B cell (primary cell): ENCODE results near the gene BTRC. TPM values are rescaled to one million over a fixed set of nuclear protein-coding genes. Genes with fewer than 3 reads are reported as not detected.
A peak's percentile ranks its signal among the peaks of the same experiment; 100 is the strongest.

Experiments used
- ATAC-seq: fragments of 200-7000 bp; cut with Tn5 transposase; one replicate; pipeline ENCODE4 v1.10.0; 2021; ENCODE audit warnings: low read depth, mild to moderate bottlenecking, moderate number of reproducible peaks, moderate library complexity
- CTCF ChIA-PET: fragments of 350-600 bp; sonication (Branson Sonifier 250); formaldehyde crosslinking; loops from one replicate; lab custom pipeline; 2021; ENCODE audit warnings: antibody characterized with exemption, inconsistent platforms; lab: Charles Lee
- POLR2A ChIA-PET: fragments of 350-600 bp; sonication (Branson Sonifier 250); formaldehyde crosslinking; loops from one replicate; lab custom pipeline; 2021; ENCODE audit warnings: antibody characterized with exemption; lab: Charles Lee
- DNase-seq: peaks from one replicate; pipeline ENCODE4 v3.0.0; 2013
- H2AFZ ChIP-seq: 2 replicates; pipeline ENCODE4 v1.6.1; 2012; ENCODE audit warnings: mild to moderate bottlenecking, low read depth, low read length; ENCODE audit not compliant: insufficient read depth, poor library complexity, severe bottlenecking
- H3K27ac ChIP-seq, 2 donors: 1 replicate in 1 of 2; 2 replicates in 1 of 2; pipeline ENCODE4 v1.5.1; 2012 to 2013; ENCODE audit warnings: low read length in 2 of 2, mild to moderate bottlenecking in 2 of 2, moderate library complexity in 1 of 2
- H3K27me3 ChIP-seq, 4 experiments: fragments of 200-600 bp in 1 of 4; sonication (generic) in 1 of 4; replicated peaks in 1 of 4; 1 replicate in 2 of 4; 2 replicates in 2 of 4; pipeline versions ENCODE4 v1.6.1 to v1.7.0; 2013 to 2016; ENCODE audit warnings: low read length in 3 of 4, mild to moderate bottlenecking in 2 of 4, mixed read lengths in 1 of 4, moderate library complexity in 1 of 4; ENCODE audit not compliant: insufficient read depth in 4 of 4, control insufficient read depth in 3 of 4; ENCODE audit errors: control extremely low read depth in 1 of 4
- H3K36me3 ChIP-seq, 2 experiments: replicated peaks in 1 of 2; 1 replicate in 1 of 2; 2 replicates in 1 of 2; pipeline versions ENCODE4 v1.6.1 to v1.7.1; 2013; ENCODE audit warnings: low read length in 1 of 2; ENCODE audit not compliant: insufficient read depth in 2 of 2, control insufficient read depth in 1 of 2; ENCODE audit errors: control extremely low read depth in 1 of 2, extremely low read depth in 1 of 2
- H3K4me1 ChIP-seq, 2 donors: fragments of 200-600 bp in 1 of 2; sonication (generic) in 1 of 2; 1 replicate in 1 of 2; 2 replicates in 1 of 2; pipeline versions ENCODE4 v1.5.1 to v1.6.1; 2013 to 2017; ENCODE audit warnings: low read length in 2 of 2; ENCODE audit not compliant: control insufficient read depth in 2 of 2, insufficient read depth in 2 of 2
- H3K4me2 ChIP-seq: replicated peaks from 2 replicates; pipeline ENCODE3; 2012; ENCODE audit warnings: mild to moderate bottlenecking, low read depth, low read length; ENCODE audit not compliant: poor library complexity, severe bottlenecking
- H3K4me3 ChIP-seq, 5 experiments: fragments of 200-600 bp in 1 of 5; sonication (generic) in 1 of 5; 1 replicate in 3 of 5; 2 replicates in 2 of 5; pipeline versions ENCODE4 v1.5.1 to v1.7.0; 2011 to 2016; ENCODE audit warnings: low read length in 4 of 5, mild to moderate bottlenecking in 4 of 5, low read depth in 2 of 5, control low read depth in 1 of 5, moderate library complexity in 1 of 5; ENCODE audit not compliant: insufficient read depth in 1 of 5; ENCODE audit errors: control extremely low read depth in 1 of 5, extremely low read depth in 1 of 5
- H3K79me2 ChIP-seq: fragments of 200-600 bp; sonication (generic); one replicate; pipeline ENCODE4 v1.6.0; 2016; ENCODE audit warnings: low read length; ENCODE audit not compliant: control insufficient read depth, insufficient read depth
- H3K9ac ChIP-seq: fragments of 200-600 bp; sonication (generic); 2 replicates; pipeline ENCODE4 v1.6.1; 2017; ENCODE audit warnings: mild to moderate bottlenecking, low read length, moderate library complexity
- H3K9me3 ChIP-seq, 3 donors: one replicate each; pipeline versions ENCODE4 v1.6.1 to v1.7.1; 2013; ENCODE audit warnings: low read length in 2 of 3; ENCODE audit not compliant: control insufficient read depth in 2 of 3, insufficient read depth in 1 of 3; ENCODE audit errors: control extremely low read depth in 1 of 3
- H4K20me1 ChIP-seq: 2 replicates; pipeline ENCODE4 v1.6.0; 2012; ENCODE audit warnings: mild to moderate bottlenecking, low read length; ENCODE audit not compliant: insufficient read depth, control insufficient read depth, poor library complexity, severe bottlenecking
- H3K27ac Mint-ChIP-seq: one replicate; pipeline ENCODE4 v1.8.0; 2021; ENCODE audit warnings: mixed read lengths
- H3K27me3 Mint-ChIP-seq: one replicate; pipeline ENCODE4 v1.8.0; 2021; ENCODE audit warnings: mixed read lengths
- H3K4me1 Mint-ChIP-seq: one replicate; pipeline ENCODE4 v1.8.0; 2021; ENCODE audit warnings: mixed read lengths
- H3K4me3 Mint-ChIP-seq: one replicate; pipeline ENCODE4 v1.8.0; 2021; ENCODE audit warnings: mixed read lengths
- H3K9me3 Mint-ChIP-seq: one replicate; pipeline ENCODE4 v1.8.0; 2022; ENCODE audit warnings: mixed read lengths; ENCODE audit not compliant: insufficient read depth
- EZH2 ChIP-seq: IDR thresholded peaks from 2 replicates; pipeline ENCODE4 v1.6.1; 2012; ENCODE audit warnings: borderline replicate concordance, low read depth, mild to moderate bottlenecking, moderate library complexity, low read length; ENCODE audit not compliant: insufficient read depth, poor library complexity, severe bottlenecking
- WGBS: methylation state at CpG from one replicate; pipeline ENCODE4 v1.1.5; 2013; ENCODE audit warnings: missing lambda C conversion rate; ENCODE audit not compliant: insufficient coverage; 5-methylcytosine and 5-hydroxymethylcytosine counted together
- intact Hi-C: fragments of 100-400 bp; cut with micrococcal nuclease; formaldehyde crosslinking; loops from one replicate; pipeline ENCODE4 v1.10.0; 2022
- polyA plus RNA-seq: library from polyadenylated mRNA; depleted of rRNA; stranded (reverse); fragments of >200 nt; gene quantifications from 2 replicates; pipeline ENCODE4 v1.2.3, GENCODE V29; 2012
- total RNA-seq, 2 donors: library from RNA; stranded (reverse); fragments of 120-200 nt in 1 of 2; gene quantifications; 1 replicate in 1 of 2; 2 replicates in 1 of 2; pipeline versions ENCODE4 v1.2.3 to v1.2.4, GENCODE V29; 2013 to 2022
- TF ChIP-seq, protein P1 (sequence below): fragments of 200-600 bp; IDR thresholded peaks from one replicate; pipeline ENCODE4 v1.8.0; 2022; ENCODE audit warnings: antibody characterized with exemption, mild to moderate bottlenecking

Gene BTRC
- total and polyA plus RNA-seq, 2 donors (not counting 1 experiment from before 2014, with no cell fraction given) = 4.3 to 21.9 TPM

DNA sequence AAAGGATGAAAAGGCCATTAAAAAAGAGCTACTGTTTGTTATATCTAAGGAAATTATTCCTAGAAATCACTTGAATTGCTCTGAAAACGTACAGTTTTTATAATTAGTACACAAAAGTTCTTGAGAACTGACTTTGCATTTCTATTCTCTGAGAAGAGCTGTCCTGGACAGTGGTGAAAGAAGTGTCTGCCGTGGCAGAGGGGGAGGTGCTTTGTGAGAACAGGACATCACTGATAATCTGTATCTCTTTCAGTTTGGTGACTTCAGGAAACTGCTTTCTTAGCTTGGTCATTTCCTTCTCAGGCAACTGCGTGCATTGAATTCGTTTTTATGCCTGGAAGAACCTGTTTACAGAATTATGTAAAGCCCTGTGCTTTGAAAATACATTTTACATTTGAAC, 182.0 kb downstream of the BTRC start:
- Histone ChIP-seq H3K36me3 (peaks cover 0 to 33% of the 10 kb centered on the region in 2 experiments), H3K4me2 (no peak overlapping the region), H3K9ac (no peak overlapping the region), H3K4me1 (no peaks in the 10 kb centered on the region), H3K27me3 (no peaks in the 10 kb centered on the region), H3K79me2 (no peaks in the 10 kb centered on the region), H4K20me1 (no peaks in the 10 kb centered on the region), H2AFZ (no peak overlapping the region), H3K4me3 (no peak overlapping the region), H3K27ac (no peak overlapping the region), H3K9me3 (no peaks in the 10 kb centered on the region)
- H3K9me3 Mint-ChIP-seq = no peaks in the 10 kb centered on the region
- WGBS = 0% methylated on average over 1 of the region's 4 CpGs
- no peak overlapping the region for H3K4me3 Mint-ChIP-seq
- POLR2A ChIA-PET = interaction anchor here (0.5 kb wide), 1 partner anchor 40 kb away, joined by 10 read pairs; no protein-coding TSS in a partner anchor
- H3K27me3 Mint-ChIP-seq = no peaks in the 10 kb centered on the region
- DNase-seq (no peak), ATAC-seq (no peak)
- H3K4me1 Mint-ChIP-seq = no peaks in the 10 kb centered on the region
- intact Hi-C loops = no loop called here
- CTCF ChIA-PET = interaction anchor here (0.6 to 4.7 kb wide), 6 partner anchors 9 to 246 kb away, joined by 3 to 44 read pairs (median 4); no protein-coding TSS in a partner anchor
- TF ChIP-seq, protein P1, sequence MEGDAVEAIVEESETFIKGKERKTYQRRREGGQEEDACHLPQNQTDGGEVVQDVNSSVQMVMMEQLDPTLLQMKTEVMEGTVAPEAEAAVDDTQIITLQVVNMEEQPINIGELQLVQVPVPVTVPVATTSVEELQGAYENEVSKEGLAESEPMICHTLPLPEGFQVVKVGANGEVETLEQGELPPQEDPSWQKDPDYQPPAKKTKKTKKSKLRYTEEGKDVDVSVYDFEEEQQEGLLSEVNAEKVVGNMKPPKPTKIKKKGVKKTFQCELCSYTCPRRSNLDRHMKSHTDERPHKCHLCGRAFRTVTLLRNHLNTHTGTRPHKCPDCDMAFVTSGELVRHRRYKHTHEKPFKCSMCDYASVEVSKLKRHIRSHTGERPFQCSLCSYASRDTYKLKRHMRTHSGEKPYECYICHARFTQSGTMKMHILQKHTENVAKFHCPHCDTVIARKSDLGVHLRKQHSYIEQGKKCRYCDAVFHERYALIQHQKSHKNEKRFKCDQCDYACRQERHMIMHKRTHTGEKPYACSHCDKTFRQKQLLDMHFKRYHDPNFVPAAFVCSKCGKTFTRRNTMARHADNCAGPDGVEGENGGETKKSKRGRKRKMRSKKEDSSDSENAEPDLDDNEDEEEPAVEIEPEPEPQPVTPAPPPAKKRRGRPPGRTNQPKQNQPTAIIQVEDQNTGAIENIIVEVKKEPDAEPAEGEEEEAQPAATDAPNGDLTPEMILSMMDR = no peak
- no peak for TF ChIP-seq EZH2
- H3K27ac Mint-ChIP-seq = no peak overlapping the region

DNA sequence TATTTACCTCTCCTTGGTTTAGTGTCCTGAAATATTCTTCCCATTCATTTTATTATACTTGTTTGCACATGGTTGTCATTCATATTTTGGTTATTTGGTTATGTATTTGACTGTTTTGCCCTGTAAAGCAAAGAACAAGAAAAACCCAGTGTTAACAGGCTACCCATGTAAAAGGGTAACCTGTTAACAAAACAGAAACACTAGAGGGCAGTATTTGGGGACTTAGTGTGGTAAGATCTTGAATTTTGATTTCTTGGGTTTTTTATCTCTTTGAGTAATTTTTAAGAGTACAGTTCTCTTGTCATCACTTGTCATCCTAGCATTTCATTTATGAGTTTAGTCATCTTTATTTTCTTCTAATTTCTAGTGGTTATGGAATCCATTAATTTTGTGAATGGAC, 182.8 kb downstream of the BTRC start:
- Histone ChIP-seq H3K4me2 (no peak overlapping the region), H3K9me3 (no peaks in the 10 kb centered on the region), H3K27ac (no peak overlapping the region), H3K4me1 (no peaks in the 10 kb centered on the region), H4K20me1 (no peaks in the 10 kb centered on the region), H2AFZ (no peak overlapping the region), H3K4me3 (no peak overlapping the region), H3K79me2 (no peaks in the 10 kb centered on the region), H3K36me3 (peaks cover 0 to 30% of the 10 kb centered on the region in 2 experiments), H3K9ac (no peak overlapping the region), H3K27me3 (no peaks in the 10 kb centered on the region)
- Mint-ChIP-seq H3K9me3 (no peaks in the 10 kb centered on the region), H3K27me3 (no peaks in the 10 kb centered on the region), H3K4me1 (no peaks in the 10 kb centered on the region), H3K27ac (no peak overlapping the region), H3K4me3 (no peak overlapping the region)
- DNase-seq (peak; percentile 39), ATAC-seq (no peak)
- no peak for TF ChIP-seq EZH2
- TF ChIP-seq, protein P1 = peak; percentile 68
- intact Hi-C loops = no loop called here
- ChIA-PET POLR2A (no interaction called here), CTCF (interaction anchor here (0.6 to 4.7 kb wide), 8 partner anchors 9 to 245 kb away, joined by 3 to 44 read pairs (median 4); no protein-coding TSS in a partner anchor)
